HG03571 (cell line): ENCODE results near the gene TRMT1.

Experiments
- ATAC-seq: cut with Tn5 transposase; IDR thresholded peaks from one replicate; pipeline ENCODE4 v1.9.1; 2021; ENCODE audit not compliant: unreplicated experiment

TRMT1 gene

GRCh38 chr19:13102666-13103580 lies 13.6 kb downstream of the TRMT1 start, which contains the start of gene LYL1:
TSS of gene LYL1 (minus strand) at chr19:13102858. CDS start at chr19:13101171, 1,687 bp downstream.
- ATAC-seq: peak; percentile 42

DNA sequence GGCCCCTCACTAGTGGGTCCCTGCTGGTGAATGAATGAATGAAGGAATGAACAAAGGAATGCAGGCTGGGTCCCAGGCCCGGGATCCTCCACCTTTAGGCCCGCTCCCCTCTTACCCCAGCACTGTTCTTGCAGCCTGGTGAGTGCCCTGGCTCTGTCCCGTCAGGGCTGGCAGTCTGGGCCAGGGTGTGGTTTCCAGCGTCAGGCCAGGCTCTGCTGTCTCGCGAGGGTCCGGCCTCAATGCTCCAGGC lies 14.2 kb downstream of the TRMT1 start:
- no peak for ATAC-seq

DNA sequence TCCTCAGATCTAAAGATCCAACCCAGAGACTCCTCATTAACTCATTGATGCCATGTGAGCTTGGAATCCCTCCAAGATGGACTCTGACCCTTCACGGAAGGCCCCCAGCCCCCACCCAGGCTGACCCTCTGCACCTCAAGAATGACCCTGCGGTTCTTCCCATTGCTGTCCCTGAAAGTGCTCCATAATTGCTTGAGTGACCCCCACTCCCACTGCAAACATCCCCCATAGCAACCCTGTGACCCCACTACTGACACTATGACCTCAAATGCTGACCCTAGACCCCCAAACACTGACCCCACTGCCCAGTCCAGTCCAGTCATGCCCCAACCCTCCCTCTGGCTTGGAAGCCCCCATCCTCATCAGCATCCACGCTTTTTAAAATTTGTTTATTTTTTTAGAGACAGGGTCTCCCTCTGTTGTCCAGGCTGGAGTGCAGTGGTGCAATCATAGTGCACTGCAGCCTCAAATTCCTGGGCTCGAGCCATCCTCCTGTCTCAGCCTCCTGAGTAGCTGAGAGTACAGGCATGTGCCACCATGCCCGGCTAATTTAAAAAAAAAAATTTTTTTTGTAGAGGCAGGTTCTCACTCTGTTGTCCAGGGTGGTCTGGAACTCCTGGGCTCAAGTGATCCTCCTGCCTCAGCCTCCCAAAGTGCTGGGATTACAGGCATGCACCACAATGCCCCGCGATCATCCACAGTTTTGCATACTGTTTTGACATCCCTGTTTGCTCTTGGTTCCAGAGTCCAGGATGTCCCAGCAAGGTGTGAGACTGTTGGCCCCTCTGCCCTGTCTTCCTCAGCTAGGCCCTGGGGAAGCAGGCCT lies 14.7 kb downstream of the TRMT1 start:
- no peak for ATAC-seq

DNA sequence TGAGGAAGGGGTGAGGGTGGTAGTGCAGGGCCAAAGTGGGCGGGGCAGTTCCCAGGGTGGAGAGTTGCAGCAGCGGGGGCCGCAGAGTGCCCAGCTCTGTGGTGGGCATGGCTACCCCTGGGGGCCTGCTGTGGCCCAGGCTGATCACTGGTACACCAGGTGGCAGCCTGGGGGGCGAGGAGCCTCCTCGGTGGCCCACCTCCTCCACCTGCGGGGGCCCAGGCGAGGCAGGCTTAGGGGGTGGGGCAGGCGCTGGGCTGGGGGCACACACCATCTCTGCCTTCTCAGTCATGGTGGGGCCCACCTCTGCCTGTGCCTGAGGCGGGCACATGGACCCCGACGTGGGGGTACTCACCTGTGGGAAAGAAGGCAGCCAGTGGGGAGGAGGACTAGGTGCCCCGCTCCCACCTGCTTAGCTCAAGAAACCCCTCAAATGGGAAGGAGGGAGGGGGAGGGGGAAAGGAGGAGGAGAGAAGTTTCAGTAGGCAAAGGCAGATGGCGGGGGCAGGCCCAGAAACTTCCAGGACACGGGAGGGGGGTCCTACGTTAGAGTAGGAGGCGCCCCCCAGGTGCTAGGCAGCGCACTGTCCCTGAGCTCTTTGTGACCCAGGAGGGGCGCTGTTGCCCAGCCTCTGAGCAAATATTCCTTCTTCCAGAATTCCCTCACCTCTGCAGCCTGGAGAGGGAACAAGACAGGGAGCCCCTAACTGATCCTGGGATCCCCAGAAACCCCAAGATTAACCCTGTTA lies 15.5 kb downstream of the TRMT1 start:
- no peak for ATAC-seq

GRCh38 chr19:13100031-13100588 lies 16.4 kb downstream of the TRMT1 start:
- no peak for ATAC-seq

- no peak for ATAC-seq
These were observed 17.2 kb downstream of the TRMT1 start for GRCh38 chr19:13099073-13099999.

- ATAC-seq: no peak
These were observed 18.1 kb downstream of the TRMT1 start for GRCh38 chr19:13098277-13099072.

DNA sequence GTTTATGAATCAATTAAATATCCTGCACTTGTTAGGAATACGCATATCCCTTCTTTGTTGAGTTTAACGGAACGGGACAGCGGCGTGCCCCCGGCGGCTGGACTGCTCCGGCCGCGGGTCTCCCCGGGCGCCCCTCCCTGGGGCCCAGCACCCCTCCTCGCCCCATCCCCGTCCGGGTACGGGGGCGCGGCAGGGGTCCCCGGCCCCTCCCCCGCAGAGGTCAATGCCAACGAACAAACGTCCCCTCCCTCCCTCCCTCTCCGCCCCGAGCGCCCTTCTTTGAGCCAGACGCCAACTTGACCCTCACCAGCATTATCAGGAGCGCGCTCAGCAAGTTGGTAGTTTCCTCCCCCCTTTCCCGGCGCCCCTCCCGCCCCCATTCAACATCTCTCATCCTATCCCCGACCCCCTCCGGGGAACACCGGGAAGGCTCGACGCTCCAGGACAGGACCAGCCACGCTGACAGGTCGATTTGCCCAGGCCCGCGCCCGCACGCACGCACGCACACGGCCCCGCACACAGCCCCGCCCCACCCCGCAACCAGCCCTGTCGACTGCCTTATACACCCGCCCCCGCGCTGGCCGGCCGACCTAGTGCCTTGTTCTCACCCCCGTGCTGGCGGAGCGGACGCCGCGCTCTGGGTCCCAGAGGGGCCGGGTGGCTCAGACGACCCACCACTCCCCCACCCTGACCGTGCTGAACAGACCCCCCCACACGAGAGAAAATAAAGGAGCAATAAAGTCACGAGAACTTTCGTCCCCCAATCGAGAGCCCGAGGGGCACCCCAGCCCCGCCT lies 18.9 kb downstream of the TRMT1 start:
- no peak for ATAC-seq

DNA sequence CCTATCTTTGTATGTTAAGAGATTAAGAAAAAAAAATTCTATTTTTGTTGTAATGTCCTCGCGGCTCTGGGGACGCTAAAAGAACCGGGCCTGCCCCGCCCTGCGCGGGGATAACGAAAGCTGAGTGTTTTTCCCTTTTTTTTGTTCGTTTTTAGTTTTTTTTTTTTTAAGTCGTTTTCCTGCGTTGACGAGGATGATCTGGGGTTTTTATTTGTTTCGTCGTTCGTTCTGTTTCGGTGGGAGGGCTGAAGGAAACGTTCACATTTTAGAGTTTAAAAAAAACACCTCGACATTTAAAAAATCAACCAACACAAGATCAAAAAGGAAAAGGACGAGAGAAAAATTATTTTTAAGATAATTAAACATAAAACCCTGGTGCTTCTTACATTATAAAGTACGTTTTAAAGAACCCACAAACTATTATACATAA lies 19.5 kb downstream of the TRMT1 start:
- ATAC-seq: no peak

GRCh38 chr19:13095934-13096927 lies 20.3 kb downstream of the TRMT1 start:
- ATAC-seq: no peak

DNA sequence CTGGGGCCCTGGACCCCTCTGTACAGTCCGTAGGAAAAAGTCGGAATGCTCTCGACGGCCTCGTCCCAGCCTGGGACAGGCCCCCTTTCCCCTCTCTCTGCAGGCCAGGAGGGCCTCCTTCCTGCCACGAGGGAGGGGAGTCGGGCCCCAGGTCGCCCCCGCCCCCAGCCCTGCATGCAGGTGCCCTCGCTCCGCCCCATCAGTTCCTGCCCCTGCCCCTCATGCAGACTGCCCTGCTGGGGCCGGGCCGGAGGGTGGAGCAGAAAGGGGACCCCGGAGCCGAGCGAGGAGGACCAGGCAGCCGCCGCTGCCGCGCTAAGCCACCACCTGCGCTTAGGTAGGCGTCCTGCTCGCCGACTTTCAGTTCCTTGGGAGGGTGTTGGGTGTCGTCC lies 21.2 kb downstream of the TRMT1 start:
- ATAC-seq: no peak

- ATAC-seq: no peak
These were observed 21.7 kb downstream of the TRMT1 start for GRCh38 chr19:13094771-13095392.

- ATAC-seq: no peak
These were observed 22.4 kb downstream of the TRMT1 start for GRCh38 chr19:13094106-13094504.

- no peak for ATAC-seq
These were observed 23.0 kb downstream of the TRMT1 start for GRCh38 chr19:13093407-13094105.

DNA sequence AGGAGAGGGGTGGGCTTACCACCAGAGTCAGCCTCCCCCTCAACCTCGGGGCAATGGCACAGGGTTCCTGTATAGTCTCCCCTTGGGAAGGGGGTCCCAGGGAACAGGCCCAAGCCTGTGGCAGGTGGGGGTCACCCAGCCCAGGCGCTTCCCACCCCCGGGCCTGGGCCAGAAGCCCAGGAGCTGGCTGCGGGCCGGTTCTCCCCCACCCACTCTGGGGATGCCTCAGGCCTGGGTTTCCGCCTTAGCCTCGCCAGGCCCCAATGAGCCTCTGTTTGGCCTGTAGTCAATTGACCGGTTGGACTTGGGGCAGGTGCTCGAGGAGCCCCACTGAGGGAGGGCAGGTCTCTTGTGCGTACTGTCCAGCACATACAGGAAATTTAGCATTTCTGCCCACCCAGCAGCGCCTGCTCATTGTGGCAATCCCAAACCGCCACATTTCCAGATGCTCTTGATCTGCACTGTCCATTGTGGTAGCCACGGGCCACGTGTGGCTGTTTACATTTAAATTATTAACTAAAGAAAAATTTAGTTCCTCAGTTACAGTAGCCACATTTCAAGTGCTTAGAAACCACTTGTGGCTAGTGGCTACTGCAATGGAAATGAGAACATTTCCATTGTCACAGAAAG lies 23.8 kb downstream of the TRMT1 start:
- no peak for ATAC-seq

GRCh38 chr19:13092158-13092543 lies 24.4 kb downstream of the TRMT1 start:
- ATAC-seq: no peak
